Heart left ventricle (tissue), 13 donors: Measurements from ENCODE around the gene CYP2D6.

Experiments
- CTCF ChIP-seq, 12 donors: fragments of 200-600 bp; sonication (generic) in 4 of 12; IDR thresholded peaks; one replicate each; pipeline versions ENCODE4 v1.5.0 to v1.8.0; 2018 to 2022; ENCODE audit warnings: antibody characterized with exemption in 12 of 12, mild to moderate bottlenecking in 5 of 12
- POLR2A ChIP-seq, 2 donors: fragments of 450-650 bp; IDR thresholded peaks; one replicate each; pipeline ENCODE4 v1.6.1; 2017; ENCODE audit warnings: antibody characterized with exemption in 2 of 2, mild to moderate bottlenecking in 2 of 2, moderate library complexity in 2 of 2
- donor health status: ischemic (EF 13 %, LVEDD 7.1; RV severe dilation, severe dysfunction).
- donor health status: DM: no; HTN: yes; CAD: no.
- donor health status: DM: no; HTN: no; CAD: no.
- donor health status: ischemic (EF 25% LVEDD 6.9; RV normal size, moderate dysfunction).
- donor health status: ischemic (EF 25% LVEDD 5.7; RV mildly dilated, moderate dysfunction).
- donor health status: ischemic (EF 35%, LVEDD 5.7; RV mildly dilated, moderate dysfunction).
- donor health status: nonischemic (EF 11% LVEDD 7.7; RV severe dilation, severe dysfunction).
- donor health status: DM: yes; HTN: yes; CAD: no.
- donor health status: PGD.
- donor health status: ischemic (EF 29% LVEDD 5.4; RV normal size, mild dysfunction).
- donor health status: nonischemic (EF 23%, LVEDD 6.1; RV moderate dilation, normal function).

GRCh38 chr22:42172773-42173172 lies 42.2 kb upstream of the CYP2D6 start:
- TF ChIP-seq CTCF (IDR thresholded peaks at IDR 0.05) (no peak), POLR2A (IDR thresholded peaks at IDR 0.05) (no peak)
